D721Med (cell line): ENCODE data around the gene ATP5MG.

ENCODE experiments used
- DNase-seq: peaks from one replicate; pipeline ENCODE4 v3.0.0; 2011; ENCODE audit warnings: low spot score; ENCODE audit not compliant: insufficient read length
- FAIRE-seq: peaks from 2 replicates; lab custom pipeline; 2011; peaks lifted over from hg19 to GRCh38; lab: Jason Lieb, UNC
- CTCF ChIP-seq: IDR thresholded peaks from 2 replicates; pipeline ENCODE4 v1.5.1; 2012; ENCODE audit warnings: mild to moderate bottlenecking, control low read depth; ENCODE audit not compliant: insufficient read depth; ENCODE audit errors: missing control alignments

Gene ATP5MG

GRCh38 chr11:118370774-118371173 lies 30.6 kb upstream of the ATP5MG start:
- DNase-seq, result no peak
- FAIRE-seq, result no peak
- TF ChIP-seq CTCF, result no peak

GRCh38 chr11:118373263-118373662 lies 28.1 kb upstream of the ATP5MG start:
- no peak for TF ChIP-seq CTCF
- FAIRE-seq (no peak), DNase-seq (no peak)

DNA sequence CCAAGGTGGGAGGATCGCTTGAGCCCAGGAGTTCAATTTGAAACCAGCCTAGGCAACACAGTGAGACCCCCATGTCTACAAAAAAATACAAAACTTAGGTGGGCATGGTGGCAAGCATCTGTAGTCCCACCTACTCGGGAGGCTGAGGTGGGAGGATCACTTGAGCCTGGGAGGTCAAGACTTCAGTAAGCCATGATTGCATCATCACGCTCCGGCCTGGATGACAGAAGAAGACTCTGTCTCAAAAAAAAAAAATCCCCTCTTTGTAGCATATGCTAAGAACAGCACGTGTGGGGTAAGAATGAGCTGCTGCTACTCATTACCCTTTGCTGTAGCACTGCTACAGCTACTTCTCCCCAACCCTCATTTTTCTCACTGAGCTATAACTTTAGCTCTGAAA lies 27.5 kb upstream of the ATP5MG start:
- TF ChIP-seq CTCF, result no peak
- no peak for FAIRE-seq
- no peak for DNase-seq

GRCh38 chr11:118374729-118375128 lies 26.7 kb upstream of the ATP5MG start:
- TF ChIP-seq CTCF, result no peak
- FAIRE-seq (no peak), DNase-seq (no peak)

DNA sequence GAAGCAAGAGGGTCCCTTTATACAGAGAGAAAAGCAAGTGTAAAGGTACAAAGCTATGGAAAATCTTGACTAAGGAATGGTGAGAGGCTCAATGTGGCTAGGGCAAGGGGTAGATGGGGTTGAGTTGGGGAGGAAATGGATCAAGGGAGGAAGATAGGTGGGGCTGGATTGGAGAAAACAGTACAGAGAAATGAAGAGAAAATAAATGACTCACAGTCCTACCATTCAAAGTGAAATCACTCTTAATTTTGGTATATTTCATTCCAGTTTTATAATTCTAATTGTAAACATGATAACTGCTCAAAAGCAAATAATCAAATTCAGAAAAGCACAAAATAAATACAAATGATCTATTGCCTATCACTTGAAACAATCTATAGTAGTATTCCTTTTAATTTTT lies 25.4 kb upstream of the ATP5MG start:
- no peak for TF ChIP-seq CTCF
- DNase-seq (no peak), FAIRE-seq (no peak)

DNA sequence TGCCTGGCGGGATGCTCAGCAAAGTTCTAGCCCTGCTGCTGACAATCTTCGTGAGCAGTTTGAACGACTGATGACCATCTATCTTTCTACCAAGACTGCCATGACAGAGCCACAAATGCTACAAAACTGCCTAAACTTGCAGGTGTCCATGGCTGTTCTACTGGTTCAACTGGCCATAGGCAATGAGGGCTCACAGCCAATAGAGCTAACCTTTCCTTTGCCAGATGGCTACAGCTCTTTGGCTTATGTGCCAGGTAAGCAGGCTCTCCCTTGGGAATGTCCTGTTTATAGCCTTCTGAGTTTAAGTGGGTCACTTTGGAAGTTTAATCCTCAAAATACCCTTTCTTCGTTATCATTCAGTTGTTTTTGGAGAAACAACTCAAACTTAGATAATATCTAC lies 21.9 kb upstream of the ATP5MG start:
- TF ChIP-seq CTCF, result no peak
- no peak for DNase-seq
- no peak for FAIRE-seq

DNA sequence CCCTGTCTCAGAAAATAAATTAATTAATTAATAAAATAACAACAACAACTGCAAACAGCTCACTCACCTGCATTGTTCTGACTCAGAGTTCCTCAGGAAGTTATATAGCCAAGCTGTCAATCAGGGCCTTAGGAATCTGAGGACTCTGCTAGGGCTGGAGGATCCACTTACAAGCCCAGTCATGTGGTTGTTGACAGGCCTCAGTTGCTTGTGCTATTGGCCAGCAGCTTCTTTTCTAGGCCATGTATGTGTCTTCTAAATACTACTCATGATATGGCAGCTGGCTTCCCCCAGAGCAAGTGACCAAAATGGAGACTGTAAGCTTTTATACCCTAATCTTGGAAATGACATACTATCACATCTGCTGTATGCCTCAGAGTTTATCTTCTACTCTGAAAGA lies 20.8 kb upstream of the ATP5MG start:
- DNase-seq (no peak), FAIRE-seq (no peak)
- TF ChIP-seq CTCF, result no peak
